Thoracic aorta (tissue), 2 donors: Measurements from ENCODE around the gene E2F6. TPM values are rescaled to one million over a fixed set of nuclear protein-coding genes. Genes with fewer than 3 reads are reported as not detected.

Experiments used
- ATAC-seq: fragments of 150-250 bp; one replicate; pipeline ENCODE4 v1.8.0; 2017; ENCODE audit warnings: low read depth; ENCODE audit not compliant: insufficient number of reproducible peaks, low FRiP score
- DNase-seq: peaks from one replicate; pipeline ENCODE4 v3.0.0-alpha.2; 2020; ENCODE audit warnings: low spot score
- H3K27ac ChIP-seq, 2 donors: fragments of 200-600 bp; sonication (generic); 1 replicate in 1 of 2; 2 replicates in 1 of 2; pipeline ENCODE4 v1.5.1; 2016; ENCODE audit warnings: mild to moderate bottlenecking in 2 of 2, moderate library complexity in 2 of 2
- H3K27me3 ChIP-seq: fragments of 200-600 bp; sonication (generic); replicated peaks from 2 replicates; pipeline ENCODE4 v1.6.0; 2016; ENCODE audit warnings: mild to moderate bottlenecking; ENCODE audit not compliant: insufficient read depth
- H3K36me3 ChIP-seq: fragments of 200-600 bp; sonication (generic); one replicate; pipeline ENCODE4 v1.5.1; 2016
- H3K4me1 ChIP-seq, 2 donors: fragments of 200-600 bp; sonication (generic); 1 replicate in 1 of 2; 2 replicates in 1 of 2; pipeline versions ENCODE4 v1.5.1 to v1.6.0; 2016; ENCODE audit warnings: low read depth in 2 of 2, mild to moderate bottlenecking in 1 of 2; ENCODE audit not compliant: control insufficient read depth in 1 of 2
- H3K4me3 ChIP-seq: fragments of 200-600 bp; sonication (generic); 2 replicates; pipeline ENCODE4 v1.5.1; 2016; ENCODE audit warnings: mild to moderate bottlenecking
- H3K9me3 ChIP-seq: fragments of 200-600 bp; sonication (generic); 2 replicates; pipeline ENCODE4 v1.5.1; 2016
- total RNA-seq, 2 donors: library from RNA; depleted of rRNA; stranded (reverse); fragments of >200 nt; gene quantifications; one replicate each; pipeline versions ENCODE4 v1.1.0 to v1.2.3, GENCODE V29; 2016
- TF ChIP-seq, protein P1 (sequence below): fragments of 200-600 bp; sonication (generic); IDR thresholded peaks from one replicate; pipeline ENCODE4 v1.5.1; 2019; ENCODE audit warnings: antibody characterized with exemption

E2F6 gene
- total RNA-seq, 2 donors from 2014 or later = 4.2 to 16.6 TPM

DNA sequence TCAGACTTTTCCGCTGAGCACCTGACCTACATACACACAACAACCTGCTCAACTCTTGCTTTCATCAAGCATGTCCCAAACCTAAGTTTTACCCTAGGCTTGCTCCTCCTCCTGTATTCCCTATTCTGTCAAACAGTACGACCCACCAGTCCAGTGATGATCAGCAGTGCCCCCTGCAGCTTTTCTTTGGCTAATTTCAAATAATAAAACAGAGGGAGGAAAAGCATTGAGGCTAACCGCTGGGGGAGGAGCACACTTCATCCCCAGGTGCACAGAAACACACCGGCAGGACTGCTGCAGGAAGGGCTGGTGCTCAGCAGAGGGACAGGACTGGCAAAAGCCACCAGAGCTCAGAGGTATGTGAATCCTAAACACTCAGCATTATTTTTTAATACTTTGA lies 21.2 kb downstream of the E2F6 start:
- no peak overlapping the region for H3K27ac ChIP-seq
- TF ChIP-seq, protein P1, sequence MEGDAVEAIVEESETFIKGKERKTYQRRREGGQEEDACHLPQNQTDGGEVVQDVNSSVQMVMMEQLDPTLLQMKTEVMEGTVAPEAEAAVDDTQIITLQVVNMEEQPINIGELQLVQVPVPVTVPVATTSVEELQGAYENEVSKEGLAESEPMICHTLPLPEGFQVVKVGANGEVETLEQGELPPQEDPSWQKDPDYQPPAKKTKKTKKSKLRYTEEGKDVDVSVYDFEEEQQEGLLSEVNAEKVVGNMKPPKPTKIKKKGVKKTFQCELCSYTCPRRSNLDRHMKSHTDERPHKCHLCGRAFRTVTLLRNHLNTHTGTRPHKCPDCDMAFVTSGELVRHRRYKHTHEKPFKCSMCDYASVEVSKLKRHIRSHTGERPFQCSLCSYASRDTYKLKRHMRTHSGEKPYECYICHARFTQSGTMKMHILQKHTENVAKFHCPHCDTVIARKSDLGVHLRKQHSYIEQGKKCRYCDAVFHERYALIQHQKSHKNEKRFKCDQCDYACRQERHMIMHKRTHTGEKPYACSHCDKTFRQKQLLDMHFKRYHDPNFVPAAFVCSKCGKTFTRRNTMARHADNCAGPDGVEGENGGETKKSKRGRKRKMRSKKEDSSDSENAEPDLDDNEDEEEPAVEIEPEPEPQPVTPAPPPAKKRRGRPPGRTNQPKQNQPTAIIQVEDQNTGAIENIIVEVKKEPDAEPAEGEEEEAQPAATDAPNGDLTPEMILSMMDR = no peak
- ATAC-seq = no peak
- peaks cover 36% of the 10 kb centered on the region for H3K36me3 ChIP-seq
- DNase-seq = no peak
- no peak overlapping the region for H3K4me3 ChIP-seq
- H3K4me1 ChIP-seq = no peaks in the 10 kb centered on the region
- no peaks in the 10 kb centered on the region for H3K27me3 ChIP-seq
- H3K9me3 ChIP-seq = no peaks in the 10 kb centered on the region

DNA sequence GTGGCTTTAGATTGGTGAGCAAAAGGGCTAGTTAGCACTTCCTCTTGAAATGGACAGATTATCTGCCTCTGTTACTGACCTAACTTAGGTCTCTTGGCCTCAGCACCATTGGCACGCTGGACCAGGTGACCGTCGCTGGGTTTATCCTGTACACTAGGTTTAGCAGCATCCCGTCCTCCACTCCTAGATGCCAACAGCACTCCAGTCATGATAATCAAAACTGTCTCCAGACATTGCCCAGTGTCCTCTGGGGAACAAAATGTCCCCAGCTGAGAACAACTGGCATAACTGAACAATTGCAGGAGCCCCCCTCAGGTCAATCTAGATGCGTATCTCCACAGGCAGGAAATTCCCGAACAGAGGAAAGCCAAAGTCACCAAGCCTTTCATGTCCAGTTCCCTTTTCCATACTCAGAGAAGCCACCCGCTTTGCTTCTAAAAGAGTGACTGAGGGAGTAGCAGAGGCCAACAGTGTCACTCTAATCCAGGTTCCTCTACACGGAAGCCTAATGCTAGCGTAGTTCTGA lies 27.3 kb downstream of the E2F6 start:
- Histone ChIP-seq H3K4me1 (no peaks in the 10 kb centered on the region), H3K4me3 (no peak overlapping the region), H3K36me3 (peaks cover 17% of the 10 kb centered on the region), H3K9me3 (no peaks in the 10 kb centered on the region), H3K27me3 (no peaks in the 10 kb centered on the region), H3K27ac (no peak overlapping the region)
- DNase-seq (no peak), ATAC-seq (no peak)
- TF ChIP-seq, protein P1 = no peak

DNA sequence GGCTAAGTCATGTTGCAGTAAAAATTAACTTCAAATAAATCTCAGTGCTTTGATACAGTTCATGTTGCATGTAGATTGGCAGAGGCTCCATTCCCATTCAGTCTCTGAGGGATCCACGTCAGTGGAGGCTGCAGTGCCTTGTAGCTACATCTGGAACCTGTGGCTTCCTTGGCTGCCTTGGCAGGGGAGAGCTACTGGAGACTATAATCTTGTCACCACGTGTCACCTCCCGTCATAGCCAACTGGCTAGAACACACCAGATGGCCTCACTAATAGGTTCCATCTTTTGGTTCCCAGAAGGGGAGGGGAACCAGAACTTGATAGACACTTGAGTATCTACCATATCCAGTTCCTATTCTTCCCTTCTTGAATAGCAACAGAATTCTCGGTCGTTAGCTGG lies 28.4 kb downstream of the E2F6 start:
- Histone ChIP-seq H3K4me1 (no peaks in the 10 kb centered on the region), H3K36me3 (peaks cover 14% of the 10 kb centered on the region), H3K9me3 (no peaks in the 10 kb centered on the region), H3K4me3 (no peak overlapping the region), H3K27me3 (no peaks in the 10 kb centered on the region), H3K27ac (no peak overlapping the region)
- ATAC-seq (no peak), DNase-seq (no peak)
- TF ChIP-seq, protein P1 = no peak

DNA sequence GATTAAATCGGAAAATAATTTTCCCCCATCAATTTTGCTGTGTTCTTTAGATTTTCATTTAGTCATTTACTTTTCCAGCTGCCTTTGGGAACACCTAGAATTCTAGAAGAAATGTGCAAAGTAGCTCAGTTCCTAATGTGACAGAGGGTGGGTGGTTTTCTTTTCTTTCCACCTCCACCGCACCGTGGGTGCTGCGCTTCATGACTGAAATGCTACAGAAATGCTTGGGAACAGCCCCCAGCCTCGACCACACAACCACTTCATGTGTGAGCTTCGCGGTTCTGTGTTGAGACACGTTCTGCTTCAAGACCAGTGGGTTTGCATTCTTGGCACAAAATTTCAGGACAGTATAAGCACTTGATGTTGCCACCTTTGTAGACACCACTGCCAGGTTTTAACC lies 30.9 kb downstream of the E2F6 start:
- no peaks in the 10 kb centered on the region for H3K27me3 ChIP-seq
- H3K36me3 ChIP-seq = peaks cover 6% of the 10 kb centered on the region
- H3K9me3 ChIP-seq = no peaks in the 10 kb centered on the region
- TF ChIP-seq, protein P1 = no peak
- no peak overlapping the region for H3K4me3 ChIP-seq
- DNase-seq = no peak
- ATAC-seq = no peak
- no peaks in the 10 kb centered on the region for H3K4me1 ChIP-seq
- H3K27ac ChIP-seq = no peak overlapping the region

DNA sequence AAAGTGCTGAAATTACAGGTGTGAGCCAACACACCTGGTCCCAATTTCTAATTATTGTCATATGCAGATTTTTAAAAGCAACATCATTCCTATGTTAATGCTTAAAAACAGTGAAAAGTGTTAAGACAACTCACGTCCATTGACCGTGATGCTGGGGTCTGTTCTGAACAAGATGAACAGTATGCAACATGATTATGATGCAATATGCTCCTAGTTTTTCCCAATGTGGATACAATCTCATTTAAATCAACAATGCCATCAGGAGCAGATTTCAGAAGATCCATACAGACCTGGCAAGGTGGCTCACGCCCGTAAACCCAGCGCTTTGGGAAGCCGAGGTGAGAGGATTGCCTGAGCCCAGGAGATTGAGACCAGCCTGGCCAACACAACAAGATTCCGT lies 31.5 kb downstream of the E2F6 start:
- H3K4me3 ChIP-seq = no peak overlapping the region
- H3K36me3 ChIP-seq = peaks cover 6% of the 10 kb centered on the region
- DNase-seq (no peak), ATAC-seq (no peak)
- TF ChIP-seq, protein P1 = no peak
- no peaks in the 10 kb centered on the region for H3K9me3 ChIP-seq
- no peaks in the 10 kb centered on the region for H3K27me3 ChIP-seq
- no peaks in the 10 kb centered on the region for H3K4me1 ChIP-seq
- H3K27ac ChIP-seq = no peak overlapping the region
